Neural progenitor cell (in vitro differentiated cells): ENCODE measurements around the gene ADAMTS14.

Source experiments
- CTCF ChIP-seq: fragments of 200-600 bp; sonication (generic); IDR thresholded peaks from 2 replicates; pipeline ENCODE4 v1.5.1; 2017; ENCODE audit warnings: antibody characterized with exemption, mild to moderate bottlenecking
- EZH2 ChIP-seq: fragments of 200-600 bp; sonication (generic); IDR thresholded peaks from 2 replicates; pipeline ENCODE4 v1.6.1; 2017; ENCODE audit warnings: antibody characterized with exemption, mild to moderate bottlenecking, moderate library complexity

- TF ChIP-seq CTCF: no peak
- TF ChIP-seq EZH2: no peak
Measured at GRCh38 chr10:70702190-70702763, 30.0 kb downstream of the ADAMTS14 start.
